Esophagus squamous epithelium (tissue), 4 donors: ENCODE results near the gene TMEM219.

Experiments used
- POLR2A ChIP-seq, 4 donors: fragments of 450-650 bp; IDR thresholded peaks; one replicate each; pipeline ENCODE4 v1.6.1; 2017; ENCODE audit warnings: antibody characterized with exemption in 4 of 4, mild to moderate bottlenecking in 4 of 4, moderate library complexity in 3 of 4
- TF ChIP-seq, protein P1 (sequence below), 6 experiments: fragments of 450-650 bp in 4 of 6; fragments of 200-600 bp in 2 of 6; sonication (generic) in 2 of 6; IDR thresholded peaks; one replicate each; pipeline ENCODE4 v1.5.1; 2016 to 2019; ENCODE audit warnings: antibody characterized with exemption in 6 of 6, mild to moderate bottlenecking in 4 of 6, moderate library complexity in 4 of 6

GRCh38 chr16:29975811-29976511, 14.1 kb downstream of the TMEM219 start:
- TF ChIP-seq, protein P1, sequence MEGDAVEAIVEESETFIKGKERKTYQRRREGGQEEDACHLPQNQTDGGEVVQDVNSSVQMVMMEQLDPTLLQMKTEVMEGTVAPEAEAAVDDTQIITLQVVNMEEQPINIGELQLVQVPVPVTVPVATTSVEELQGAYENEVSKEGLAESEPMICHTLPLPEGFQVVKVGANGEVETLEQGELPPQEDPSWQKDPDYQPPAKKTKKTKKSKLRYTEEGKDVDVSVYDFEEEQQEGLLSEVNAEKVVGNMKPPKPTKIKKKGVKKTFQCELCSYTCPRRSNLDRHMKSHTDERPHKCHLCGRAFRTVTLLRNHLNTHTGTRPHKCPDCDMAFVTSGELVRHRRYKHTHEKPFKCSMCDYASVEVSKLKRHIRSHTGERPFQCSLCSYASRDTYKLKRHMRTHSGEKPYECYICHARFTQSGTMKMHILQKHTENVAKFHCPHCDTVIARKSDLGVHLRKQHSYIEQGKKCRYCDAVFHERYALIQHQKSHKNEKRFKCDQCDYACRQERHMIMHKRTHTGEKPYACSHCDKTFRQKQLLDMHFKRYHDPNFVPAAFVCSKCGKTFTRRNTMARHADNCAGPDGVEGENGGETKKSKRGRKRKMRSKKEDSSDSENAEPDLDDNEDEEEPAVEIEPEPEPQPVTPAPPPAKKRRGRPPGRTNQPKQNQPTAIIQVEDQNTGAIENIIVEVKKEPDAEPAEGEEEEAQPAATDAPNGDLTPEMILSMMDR (IDR thresholded peaks at IDR 0.05), result no peak
- no peak for TF ChIP-seq POLR2A (IDR thresholded peaks at IDR 0.05)
